HepG2 (cell line): ENCODE measurements around the gene STAP2. TPM values are rescaled to one million over a fixed set of nuclear protein-coding genes. Genes with fewer than 3 reads are reported as not detected.

Experiments
- CCAR2 ChIP-seq: fragments of 200-400 bp; formaldehyde crosslinking; optimal IDR thresholded peaks from 2 replicates; pipeline ENCODE3; 2018; ENCODE audit warnings: low read depth, mild to moderate bottlenecking, low read length, moderate library complexity
- DNMT3B ChIP-seq: conservative IDR thresholded peaks from 2 replicates; pipeline ENCODE4 v1.6.1; 2016; ENCODE audit warnings: missing biosample characterization, control low read depth
- IRX3 ChIP-seq: sonication (generic); formaldehyde crosslinking; IDR thresholded peaks from 2 replicates; pipeline ENCODE4 v1.8.1; 2023; ENCODE audit warnings: mild to moderate bottlenecking, low read depth, missing genetic modification reagents, borderline replicate concordance
- JUND ChIP-seq: sonication (generic); formaldehyde crosslinking; IDR thresholded peaks from 2 replicates; pipeline ENCODE4 v1.8.0; 2022; ENCODE audit warnings: mild to moderate bottlenecking, missing genetic modification reagents
- MXD4 ChIP-seq: IDR thresholded peaks from 2 replicates; pipeline ENCODE4 v1.6.1; 2016; ENCODE audit warnings: mild to moderate bottlenecking, missing biosample characterization, missing genetic modification reagents
- NCOR1 ChIP-seq: fragments of 200-600 bp; sonication (generic); IDR thresholded peaks from 2 replicates; pipeline ENCODE4 v1.7.0; 2017; ENCODE audit warnings: antibody characterized with exemption, low read length, borderline replicate concordance
- NFYB ChIP-seq: sonication (generic); formaldehyde crosslinking; IDR thresholded peaks from 2 replicates; pipeline ENCODE4 v1.4.0; 2020; ENCODE audit warnings: missing genetic modification reagents
- PRPF4 ChIP-seq: fragments of 200-400 bp; formaldehyde crosslinking; IDR thresholded peaks from 2 replicates; pipeline ENCODE4 v1.6.1; 2016; ENCODE audit warnings: low read length, low read depth; ENCODE audit not compliant: poor library complexity, severe bottlenecking
- TEAD3 ChIP-seq: optimal IDR thresholded peaks from 2 replicates; pipeline ENCODE3; 2016; ENCODE audit warnings: borderline replicate concordance
- ZFP90 ChIP-seq: sonication (generic); formaldehyde crosslinking; IDR thresholded peaks from 2 replicates; pipeline ENCODE4 v1.8.0; 2022; ENCODE audit warnings: missing genetic modification reagents, mild to moderate bottlenecking, inconsistent platforms, borderline replicate concordance
- ZNF12 ChIP-seq: sonication (generic); formaldehyde crosslinking; IDR thresholded peaks from 2 replicates; pipeline ENCODE4 v1.5.0; 2020; ENCODE audit warnings: missing genetic modification reagents
- ZNF292 ChIP-seq: sonication (generic); formaldehyde crosslinking; IDR thresholded peaks from 2 replicates; pipeline ENCODE4 v1.8.1; 2022; ENCODE audit warnings: mild to moderate bottlenecking, low read depth, missing genetic modification reagents, borderline replicate concordance
- ZNF333 ChIP-seq: sonication (generic); formaldehyde crosslinking; IDR thresholded peaks from 2 replicates; pipeline ENCODE4 v1.4.0; 2020; ENCODE audit warnings: mild to moderate bottlenecking, missing genetic modification reagents, borderline replicate concordance
- polyA plus RNA-seq, 8 experiments: library from polyadenylated mRNA; depleted of rRNA in 3 of 8; stranded (reverse) in 7 of 8; unstranded in 1 of 8; fragments of >200 nt; fragmentation: Illumina TruSeq in 4 of 8; extraction: Trizol in 4 of 8; gene quantifications; 2 replicates each; pipeline versions ENCODE4 v1.2.1 to v1.2.3, GENCODE V29; 2011 to 2016; ENCODE audit warnings: low read depth in 4 of 8, missing spikeins in 1 of 8, mixed read lengths in 1 of 8; ENCODE audit not compliant: insufficient read depth in 1 of 8
- total RNA-seq, 5 experiments: library from RNA; depleted of rRNA; stranded (reverse); fragments of >200 nt; fragmentation: Illumina TruSeq; extraction: Trizol; gene quantifications; 2 replicates each; pipeline ENCODE4 v1.2.3, GENCODE V29; 2016; ENCODE audit warnings: low read depth in 1 of 5
- TF ChIP-seq, protein P1 (sequence below): IDR thresholded peaks from 2 replicates; pipeline ENCODE4 v1.6.1; 2016; ENCODE audit warnings: low read depth, missing genetic modification reagents, missing compliant biosample characterization
- TF ChIP-seq, protein P2 (sequence below): sonication (generic); formaldehyde crosslinking; conservative IDR thresholded peaks from 2 replicates; pipeline ENCODE4 v1.8.0; 2022; ENCODE audit warnings: low read depth, missing genetic modification reagents
- TF ChIP-seq, protein P3 (sequence below): fragments of 450-650 bp; IDR thresholded peaks from 2 replicates; pipeline ENCODE4 v1.6.1; 2017
- TF ChIP-seq, protein P4 (sequence below): IDR thresholded peaks from 2 replicates; pipeline ENCODE4 v1.4.0; 2020; ENCODE audit warnings: mild to moderate bottlenecking, missing genetic modification reagents

Gene STAP2
- total and polyA plus RNA-seq, 2 of the 13 experiments (the other 11 are each of a cell fraction or from before 2014, with no cell fraction given): 39.0 to 43.7 TPM

DNA sequence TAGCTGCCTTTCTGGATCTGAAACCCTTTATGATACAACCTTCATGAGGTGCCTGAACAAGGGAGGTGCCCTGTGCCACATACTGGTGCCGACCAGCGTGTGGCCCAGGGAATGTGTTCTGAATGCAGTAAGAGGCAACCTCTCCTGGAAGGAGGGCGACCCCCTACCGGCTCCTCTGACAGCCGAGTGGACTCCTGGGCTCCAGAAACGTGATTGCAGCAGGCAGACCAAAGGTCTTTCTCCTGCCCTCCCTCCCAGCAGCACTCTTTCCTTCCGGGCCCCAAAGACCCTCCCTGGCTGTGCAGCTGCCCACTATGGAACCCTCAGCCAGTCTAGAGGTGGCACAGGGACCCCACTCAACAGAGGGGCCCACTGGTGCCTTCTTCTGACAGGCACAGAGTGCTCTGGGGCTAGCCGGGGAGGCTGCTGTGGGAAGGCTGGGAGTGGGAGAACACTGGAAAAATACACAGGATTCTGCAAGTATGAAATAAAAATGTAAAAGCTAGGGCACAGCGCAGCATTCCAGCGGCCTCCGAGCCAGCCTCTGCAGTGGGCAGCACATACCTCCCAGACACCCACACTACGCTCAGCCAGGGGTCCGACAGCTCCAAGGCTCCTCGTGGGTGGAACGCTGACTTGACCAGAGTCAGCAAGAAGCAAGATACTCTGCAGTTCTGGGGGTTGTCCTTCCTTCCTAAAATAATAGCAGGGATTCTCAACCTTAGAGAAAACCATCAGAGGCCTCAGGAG lies 46.8 kb upstream of the STAP2 start (continued):
- TF ChIP-seq TEAD3 (no peak), ZNF12 (no peak), MXD4 (no peak), ZNF292 (CRISPR knock-in tag) (no peak), PRPF4 (no peak), ZNF333 (CRISPR knock-in tag) (no peak), NFYB (CRISPR knock-in tag) (no peak), ZFP90 (CRISPR knock-in tag) (no peak), JUND (CRISPR knock-in tag) (no peak), DNMT3B (CRISPR knock-in tag) (no peak), NCOR1 (no peak), CCAR2 (no peak), IRX3 (CRISPR knock-in tag) (no peak)
- TF ChIP-seq, protein P1, sequence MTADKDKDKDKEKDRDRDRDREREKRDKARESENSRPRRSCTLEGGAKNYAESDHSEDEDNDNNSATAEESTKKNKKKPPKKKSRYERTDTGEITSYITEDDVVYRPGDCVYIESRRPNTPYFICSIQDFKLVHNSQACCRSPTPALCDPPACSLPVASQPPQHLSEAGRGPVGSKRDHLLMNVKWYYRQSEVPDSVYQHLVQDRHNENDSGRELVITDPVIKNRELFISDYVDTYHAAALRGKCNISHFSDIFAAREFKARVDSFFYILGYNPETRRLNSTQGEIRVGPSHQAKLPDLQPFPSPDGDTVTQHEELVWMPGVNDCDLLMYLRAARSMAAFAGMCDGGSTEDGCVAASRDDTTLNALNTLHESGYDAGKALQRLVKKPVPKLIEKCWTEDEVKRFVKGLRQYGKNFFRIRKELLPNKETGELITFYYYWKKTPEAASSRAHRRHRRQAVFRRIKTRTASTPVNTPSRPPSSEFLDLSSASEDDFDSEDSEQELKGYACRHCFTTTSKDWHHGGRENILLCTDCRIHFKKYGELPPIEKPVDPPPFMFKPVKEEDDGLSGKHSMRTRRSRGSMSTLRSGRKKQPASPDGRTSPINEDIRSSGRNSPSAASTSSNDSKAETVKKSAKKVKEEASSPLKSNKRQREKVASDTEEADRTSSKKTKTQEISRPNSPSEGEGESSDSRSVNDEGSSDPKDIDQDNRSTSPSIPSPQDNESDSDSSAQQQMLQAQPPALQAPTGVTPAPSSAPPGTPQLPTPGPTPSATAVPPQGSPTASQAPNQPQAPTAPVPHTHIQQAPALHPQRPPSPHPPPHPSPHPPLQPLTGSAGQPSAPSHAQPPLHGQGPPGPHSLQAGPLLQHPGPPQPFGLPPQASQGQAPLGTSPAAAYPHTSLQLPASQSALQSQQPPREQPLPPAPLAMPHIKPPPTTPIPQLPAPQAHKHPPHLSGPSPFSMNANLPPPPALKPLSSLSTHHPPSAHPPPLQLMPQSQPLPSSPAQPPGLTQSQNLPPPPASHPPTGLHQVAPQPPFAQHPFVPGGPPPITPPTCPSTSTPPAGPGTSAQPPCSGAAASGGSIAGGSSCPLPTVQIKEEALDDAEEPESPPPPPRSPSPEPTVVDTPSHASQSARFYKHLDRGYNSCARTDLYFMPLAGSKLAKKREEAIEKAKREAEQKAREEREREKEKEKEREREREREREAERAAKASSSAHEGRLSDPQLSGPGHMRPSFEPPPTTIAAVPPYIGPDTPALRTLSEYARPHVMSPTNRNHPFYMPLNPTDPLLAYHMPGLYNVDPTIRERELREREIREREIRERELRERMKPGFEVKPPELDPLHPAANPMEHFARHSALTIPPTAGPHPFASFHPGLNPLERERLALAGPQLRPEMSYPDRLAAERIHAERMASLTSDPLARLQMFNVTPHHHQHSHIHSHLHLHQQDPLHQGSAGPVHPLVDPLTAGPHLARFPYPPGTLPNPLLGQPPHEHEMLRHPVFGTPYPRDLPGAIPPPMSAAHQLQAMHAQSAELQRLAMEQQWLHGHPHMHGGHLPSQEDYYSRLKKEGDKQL (CRISPR knock-in tag): no peak
- TF ChIP-seq, protein P2, sequence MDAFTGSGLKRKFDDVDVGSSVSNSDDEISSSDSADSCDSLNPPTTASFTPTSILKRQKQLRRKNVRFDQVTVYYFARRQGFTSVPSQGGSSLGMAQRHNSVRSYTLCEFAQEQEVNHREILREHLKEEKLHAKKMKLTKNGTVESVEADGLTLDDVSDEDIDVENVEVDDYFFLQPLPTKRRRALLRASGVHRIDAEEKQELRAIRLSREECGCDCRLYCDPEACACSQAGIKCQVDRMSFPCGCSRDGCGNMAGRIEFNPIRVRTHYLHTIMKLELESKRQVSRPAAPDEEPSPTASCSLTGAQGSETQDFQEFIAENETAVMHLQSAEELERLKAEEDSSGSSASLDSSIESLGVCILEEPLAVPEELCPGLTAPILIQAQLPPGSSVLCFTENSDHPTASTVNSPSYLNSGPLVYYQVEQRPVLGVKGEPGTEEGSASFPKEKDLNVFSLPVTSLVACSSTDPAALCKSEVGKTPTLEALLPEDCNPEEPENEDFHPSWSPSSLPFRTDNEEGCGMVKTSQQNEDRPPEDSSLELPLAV (CRISPR knock-in tag): no peak
- TF ChIP-seq, protein P3, sequence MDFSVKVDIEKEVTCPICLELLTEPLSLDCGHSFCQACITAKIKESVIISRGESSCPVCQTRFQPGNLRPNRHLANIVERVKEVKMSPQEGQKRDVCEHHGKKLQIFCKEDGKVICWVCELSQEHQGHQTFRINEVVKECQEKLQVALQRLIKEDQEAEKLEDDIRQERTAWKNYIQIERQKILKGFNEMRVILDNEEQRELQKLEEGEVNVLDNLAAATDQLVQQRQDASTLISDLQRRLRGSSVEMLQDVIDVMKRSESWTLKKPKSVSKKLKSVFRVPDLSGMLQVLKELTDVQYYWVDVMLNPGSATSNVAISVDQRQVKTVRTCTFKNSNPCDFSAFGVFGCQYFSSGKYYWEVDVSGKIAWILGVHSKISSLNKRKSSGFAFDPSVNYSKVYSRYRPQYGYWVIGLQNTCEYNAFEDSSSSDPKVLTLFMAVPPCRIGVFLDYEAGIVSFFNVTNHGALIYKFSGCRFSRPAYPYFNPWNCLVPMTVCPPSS: no peak
- TF ChIP-seq, protein P4, sequence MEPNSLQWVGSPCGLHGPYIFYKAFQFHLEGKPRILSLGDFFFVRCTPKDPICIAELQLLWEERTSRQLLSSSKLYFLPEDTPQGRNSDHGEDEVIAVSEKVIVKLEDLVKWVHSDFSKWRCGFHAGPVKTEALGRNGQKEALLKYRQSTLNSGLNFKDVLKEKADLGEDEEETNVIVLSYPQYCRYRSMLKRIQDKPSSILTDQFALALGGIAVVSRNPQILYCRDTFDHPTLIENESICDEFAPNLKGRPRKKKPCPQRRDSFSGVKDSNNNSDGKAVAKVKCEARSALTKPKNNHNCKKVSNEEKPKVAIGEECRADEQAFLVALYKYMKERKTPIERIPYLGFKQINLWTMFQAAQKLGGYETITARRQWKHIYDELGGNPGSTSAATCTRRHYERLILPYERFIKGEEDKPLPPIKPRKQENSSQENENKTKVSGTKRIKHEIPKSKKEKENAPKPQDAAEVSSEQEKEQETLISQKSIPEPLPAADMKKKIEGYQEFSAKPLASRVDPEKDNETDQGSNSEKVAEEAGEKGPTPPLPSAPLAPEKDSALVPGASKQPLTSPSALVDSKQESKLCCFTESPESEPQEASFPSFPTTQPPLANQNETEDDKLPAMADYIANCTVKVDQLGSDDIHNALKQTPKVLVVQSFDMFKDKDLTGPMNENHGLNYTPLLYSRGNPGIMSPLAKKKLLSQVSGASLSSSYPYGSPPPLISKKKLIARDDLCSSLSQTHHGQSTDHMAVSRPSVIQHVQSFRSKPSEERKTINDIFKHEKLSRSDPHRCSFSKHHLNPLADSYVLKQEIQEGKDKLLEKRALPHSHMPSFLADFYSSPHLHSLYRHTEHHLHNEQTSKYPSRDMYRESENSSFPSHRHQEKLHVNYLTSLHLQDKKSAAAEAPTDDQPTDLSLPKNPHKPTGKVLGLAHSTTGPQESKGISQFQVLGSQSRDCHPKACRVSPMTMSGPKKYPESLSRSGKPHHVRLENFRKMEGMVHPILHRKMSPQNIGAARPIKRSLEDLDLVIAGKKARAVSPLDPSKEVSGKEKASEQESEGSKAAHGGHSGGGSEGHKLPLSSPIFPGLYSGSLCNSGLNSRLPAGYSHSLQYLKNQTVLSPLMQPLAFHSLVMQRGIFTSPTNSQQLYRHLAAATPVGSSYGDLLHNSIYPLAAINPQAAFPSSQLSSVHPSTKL: peak; percentile 50; the same call in 1 of the 2 replicates
